OCI-LY1 (cell line): Measurements from ENCODE around the gene KCNJ4.

Experiments
- EZH2 ChIP-seq: fragments of 200-600 bp; sonication (generic), shearing (Covaris generic); IDR thresholded peaks from 2 replicates; pipeline ENCODE4 v1.8.0; 2017; ENCODE audit warnings: borderline replicate concordance, mixed run types, mild to moderate bottlenecking, antibody characterized with exemption, low read length, moderate library complexity, mixed read lengths
- TF ChIP-seq, protein P1 (sequence below): fragments of 200-600 bp; sonication (generic), shearing (Covaris generic); IDR thresholded peaks from 2 replicates; pipeline ENCODE4 v1.5.1; 2017; ENCODE audit warnings: mild to moderate bottlenecking, antibody characterized with exemption, low read length, moderate library complexity, mixed read lengths

DNA sequence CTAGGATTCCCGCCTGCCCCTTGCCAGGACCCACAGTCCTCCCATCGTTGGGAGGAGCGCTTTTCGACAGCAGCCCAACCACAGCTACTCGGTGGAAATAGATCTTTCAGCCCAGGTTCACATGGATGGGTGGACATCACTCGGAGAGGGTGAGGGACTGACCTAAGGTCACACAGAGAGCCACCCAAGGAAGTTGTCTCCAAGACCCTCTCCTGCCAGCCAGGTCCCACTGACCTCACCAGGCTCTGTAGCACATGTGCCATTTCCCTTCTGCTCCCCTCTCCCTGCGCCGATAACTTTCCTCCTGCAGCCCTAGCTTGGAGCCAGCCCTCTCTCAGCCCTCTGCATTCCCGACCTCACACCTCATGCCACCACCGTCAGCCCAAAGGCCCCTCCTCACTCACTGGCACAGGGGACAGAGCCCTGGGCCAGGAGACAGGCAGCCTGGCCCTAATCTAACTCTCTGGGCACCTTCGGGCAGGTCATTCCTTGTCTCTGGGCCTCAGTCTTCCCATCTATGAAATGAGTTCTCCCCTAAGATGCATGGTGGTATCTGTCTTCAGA, 4.7 kb downstream of the KCNJ4 start:
- TF ChIP-seq EZH2, result no peak
- TF ChIP-seq, protein P1, sequence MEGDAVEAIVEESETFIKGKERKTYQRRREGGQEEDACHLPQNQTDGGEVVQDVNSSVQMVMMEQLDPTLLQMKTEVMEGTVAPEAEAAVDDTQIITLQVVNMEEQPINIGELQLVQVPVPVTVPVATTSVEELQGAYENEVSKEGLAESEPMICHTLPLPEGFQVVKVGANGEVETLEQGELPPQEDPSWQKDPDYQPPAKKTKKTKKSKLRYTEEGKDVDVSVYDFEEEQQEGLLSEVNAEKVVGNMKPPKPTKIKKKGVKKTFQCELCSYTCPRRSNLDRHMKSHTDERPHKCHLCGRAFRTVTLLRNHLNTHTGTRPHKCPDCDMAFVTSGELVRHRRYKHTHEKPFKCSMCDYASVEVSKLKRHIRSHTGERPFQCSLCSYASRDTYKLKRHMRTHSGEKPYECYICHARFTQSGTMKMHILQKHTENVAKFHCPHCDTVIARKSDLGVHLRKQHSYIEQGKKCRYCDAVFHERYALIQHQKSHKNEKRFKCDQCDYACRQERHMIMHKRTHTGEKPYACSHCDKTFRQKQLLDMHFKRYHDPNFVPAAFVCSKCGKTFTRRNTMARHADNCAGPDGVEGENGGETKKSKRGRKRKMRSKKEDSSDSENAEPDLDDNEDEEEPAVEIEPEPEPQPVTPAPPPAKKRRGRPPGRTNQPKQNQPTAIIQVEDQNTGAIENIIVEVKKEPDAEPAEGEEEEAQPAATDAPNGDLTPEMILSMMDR, result no peak
